K562 (cell line): ENCODE results near the gene DHX35. TPM values are rescaled to one million over a fixed set of nuclear protein-coding genes. Genes with fewer than 3 reads are reported as not detected.

Source experiments
- ATAC-seq: fragments of 200-7000 bp; cut with Tn5 transposase; 3 replicates; pipeline ENCODE4 v1.9.1; 2020; ENCODE audit warnings: moderate library complexity
- BruUV-seq: library from RNA; stranded (reverse); fragments of 400-500 nt; replicated peaks from 2 replicates; lab custom pipeline; 2021; lab: Mats Ljungman, UMichigan
- CTCF ChIA-PET: fragments of 300-600 bp; formaldehyde crosslinking; extraction: SDS; loops from one replicate; lab custom pipeline; 2021; ENCODE audit warnings: low intra/inter-chr PET ratio; lab: Yijun Ruan, JAX
- POLR2A ChIA-PET: fragments of 300-600, 350-650 bp; sonication (Branson Sonifier 250); formaldehyde crosslinking; extraction: SDS; loops from one replicate; lab custom pipeline; 2021; ENCODE audit warnings: antibody characterized with exemption, inconsistent platforms; lab: Yijun Ruan, JAX
- DNase-seq, 4 experiments: peaks; one replicate each; pipeline versions ENCODE4 v3.0.0 to v3.0.0-alpha.2; 2011 to 2018; ENCODE audit warnings: low spot score in 3 of 4, mixed read lengths in 3 of 4; ENCODE audit errors: extremely low read depth in 1 of 4
- FAIRE-seq: peaks from 2 replicates; lab custom pipeline; 2011; peaks lifted over from hg19 to GRCh38; lab: Jason Lieb, UNC
- H2AFZ ChIP-seq: 2 replicates; pipeline ENCODE4 v1.6.0; 2011; ENCODE audit warnings: low read depth, low read length, control low read depth, inconsistent platforms
- H3K27ac ChIP-seq: fragments of 200-600 bp; 3 replicates; pipeline ENCODE4 v1.8.0; 2011; ENCODE audit warnings: low read depth, mild to moderate bottlenecking, control low read depth, inconsistent platforms, low read length, moderate library complexity, mixed read lengths; ENCODE audit errors: extremely low read depth
- H3K27me3 ChIP-seq, 2 experiments: fragments of 300-600 bp in 1 of 2; 2 replicates in 1 of 2; 3 replicates in 1 of 2; pipeline versions ENCODE4 v1.6.0 to v1.8.0; 2011; ENCODE audit warnings: inconsistent platforms in 2 of 2, low read length in 2 of 2, mild to moderate bottlenecking in 1 of 2, mixed read lengths in 1 of 2, moderate library complexity in 1 of 2; ENCODE audit not compliant: control insufficient read depth in 2 of 2, insufficient read depth in 2 of 2
- H3K36me3 ChIP-seq: fragments of 300-600 bp; 3 replicates; pipeline ENCODE4 v1.8.0; 2011; ENCODE audit warnings: mild to moderate bottlenecking, low read length, inconsistent platforms; ENCODE audit not compliant: control insufficient read depth, insufficient read depth
- H3K4me1 ChIP-seq, 2 experiments: fragments of 200-600 bp in 1 of 2; replicated peaks in 1 of 2; 2 replicates in 1 of 2; 3 replicates in 1 of 2; pipeline versions ENCODE4 v1.5.1 to v1.8.0; 2011; ENCODE audit warnings: inconsistent platforms in 2 of 2, low read length in 2 of 2, mild to moderate bottlenecking in 1 of 2, mixed read lengths in 1 of 2, moderate library complexity in 1 of 2; ENCODE audit not compliant: control insufficient read depth in 2 of 2, insufficient read depth in 2 of 2
- H3K4me2 ChIP-seq: 2 replicates; pipeline ENCODE4 v1.6.1; 2011; ENCODE audit warnings: low read length, control low read depth, inconsistent platforms, mixed read lengths; ENCODE audit not compliant: insufficient read depth
- H3K4me3 ChIP-seq: fragments of 200-600 bp; sonication (generic), shearing (Covaris generic); 2 replicates; pipeline ENCODE4 v1.5.1; 2016; ENCODE audit warnings: control low read depth, inconsistent platforms
- H3K79me2 ChIP-seq: fragments of 200-600 bp; 3 replicates; pipeline ENCODE4 v1.8.0; 2011; ENCODE audit warnings: low read length, inconsistent platforms; ENCODE audit not compliant: control insufficient read depth, insufficient read depth
- H3K9ac ChIP-seq, 2 experiments: 2 replicates each; pipeline versions ENCODE4 v1.6.0 to v1.6.1; 2011; ENCODE audit warnings: low read depth in 2 of 2, low read length in 2 of 2, control low read depth in 1 of 2, inconsistent platforms in 1 of 2, mild to moderate bottlenecking in 1 of 2, mixed read lengths in 1 of 2; ENCODE audit not compliant: insufficient read depth in 1 of 2
- H3K9me1 ChIP-seq: one replicate; pipeline ENCODE4 v1.6.0; 2011; ENCODE audit warnings: inconsistent platforms, mild to moderate bottlenecking, low read length, moderate library complexity; ENCODE audit not compliant: control insufficient read depth, insufficient read depth
- H3K9me3 ChIP-seq: replicated peaks from 2 replicates; pipeline ENCODE4 v1.5.1; 2011; ENCODE audit warnings: low read depth, low read length, inconsistent platforms; ENCODE audit not compliant: control insufficient read depth, insufficient read depth
- H4K20me1 ChIP-seq: replicated peaks from 2 replicates; pipeline ENCODE4 v1.6.1; 2011; ENCODE audit warnings: low read length, inconsistent platforms, mixed read lengths; ENCODE audit not compliant: control insufficient read depth, insufficient read depth
- CCNT2 ChIP-seq: IDR thresholded peaks from 2 replicates; pipeline ENCODE4 v1.6.1; 2011; ENCODE audit warnings: borderline replicate concordance, low read depth, mild to moderate bottlenecking, moderate library complexity, mixed read lengths, low read length; ENCODE audit not compliant: insufficient read length; ENCODE audit errors: extremely low read depth
- CHCHD3 ChIP-seq: fragments of 250-450 bp; sonication (Bioruptor Pico); IDR thresholded peaks from 2 replicates; pipeline ENCODE4 v2.1.2; 2022; ENCODE audit warnings: mild to moderate bottlenecking
- NRF1 ChIP-seq, 2 experiments: fragments of 450-650 bp; IDR thresholded peaks in 1 of 2; conservative IDR thresholded peaks in 1 of 2; 2 replicates each; pipeline ENCODE4 v1.6.1; 2014; ENCODE audit warnings: mild to moderate bottlenecking in 2 of 2
- RBM14 ChIP-seq: fragments of 200-400 bp; formaldehyde crosslinking; IDR thresholded peaks from 2 replicates; pipeline ENCODE4 v1.6.1; 2018; ENCODE audit warnings: low read depth, mild to moderate bottlenecking, low read length, moderate library complexity, borderline replicate concordance; ENCODE audit not compliant: insufficient read depth
- ZBTB7A ChIP-seq: IDR thresholded peaks from 2 replicates; pipeline ENCODE4 v1.6.1; 2011; ENCODE audit warnings: low read depth, mild to moderate bottlenecking, low read length, moderate library complexity, borderline replicate concordance; ENCODE audit not compliant: control insufficient read depth
- WGBS: fragments of 100-300 bp; shearing (Covaris generic); methylation state at CpG from one replicate; pipeline ENCODE4 v1.1.6; 2016; ENCODE audit warnings: low coverage, mixed read lengths; ENCODE audit not compliant: insufficient coverage; ENCODE audit errors: missing lambda C conversion rate; 5-methylcytosine and 5-hydroxymethylcytosine counted together
- in situ Hi-C: fragments of 300-500 bp; cut with MboI; formaldehyde crosslinking; loops from 4 replicates; pipeline ENCODE4 v1.15.0; 2018; ENCODE audit warnings: inconsistent platforms, mixed read lengths
- intact Hi-C: fragments of 100-400 bp; cut with micrococcal nuclease; formaldehyde crosslinking; loops from 2 replicates; pipeline ENCODE4 v1.14.2; 2022
- polyA plus RNA-seq, 8 experiments: library from polyadenylated mRNA; depleted of rRNA in 4 of 8; stranded (reverse) in 5 of 8; unstranded in 3 of 8; fragments of >200 nt; fragmentation: Nextera tagmentation in 2 of 8; fragmentation: Illumina TruSeq in 1 of 8; extraction: Ambion mirVana in 2 of 8; extraction: Trizol in 1 of 8; gene quantifications; 2 replicates each; pipeline versions ENCODE4 v1.2.1 to v1.2.3, GENCODE V29; 2011 to 2014; ENCODE audit warnings: inconsistent platforms in 1 of 8, missing spikeins in 1 of 8
- total RNA-seq, 7 experiments: library from RNA; depleted of rRNA in 6 of 7; stranded (reverse); fragments of >200 nt in 6 of 7; fragmentation: Illumina TruSeq in 2 of 7; extraction: Trizol in 2 of 7; gene quantifications; 2 replicates each; pipeline versions ENCODE4 v1.2.1 to v1.2.3, GENCODE V29; 2011 to 2021; ENCODE audit warnings: low replicate concordance in 1 of 7

DHX35 gene
- total and polyA plus RNA-seq, 9 of the 15 experiments (the other 6 are each of a cell fraction or from before 2014, with no cell fraction given): 6.5 to 25.6 (median 16.9) TPM

DNA sequence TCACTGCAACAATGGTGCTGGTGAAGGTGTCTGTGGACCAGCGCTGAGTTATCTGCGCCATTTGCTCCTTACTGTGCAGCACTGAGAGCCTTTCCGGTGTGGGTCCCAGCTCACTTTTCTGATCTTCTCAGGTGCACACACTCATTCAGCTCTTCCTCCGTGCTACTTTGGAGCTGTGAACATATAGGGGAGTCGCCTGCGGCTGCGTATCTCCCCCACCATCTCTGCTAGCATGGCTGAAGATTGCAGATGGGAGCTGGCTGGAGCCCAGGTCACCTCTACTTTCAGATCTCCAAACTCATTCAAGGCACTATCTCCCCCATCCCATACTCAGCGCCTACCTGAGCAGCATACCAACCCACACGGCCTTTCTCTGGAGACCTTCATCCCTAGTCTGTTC is 96.9 kb downstream of the DHX35 start:
- ChIA-PET CTCF (no interaction called here), POLR2A (no interaction called here)
- DNase-seq (no peak), FAIRE-seq (no peak), ATAC-seq (no peak)
- peaks cover 15 to 51% of the 10 kb centered on the region in 2 experiments for H3K27me3 ChIP-seq
- H3K4me3 ChIP-seq: no peak overlapping the region
- in situ Hi-C loops (no loop called here), intact Hi-C loops (no loop called here)
- H3K9me3 ChIP-seq: no peaks in the 10 kb centered on the region
- no peak overlapping the region for H2AFZ ChIP-seq
- no peak overlapping the region for H3K27ac ChIP-seq
- no peaks in the 10 kb centered on the region for H3K36me3 ChIP-seq
- H3K79me2 ChIP-seq: no peaks in the 10 kb centered on the region
- no peak overlapping the region for H3K4me2 ChIP-seq
- TF ChIP-seq ZBTB7A: no peak
- no peak for TF ChIP-seq RBM14
- TF ChIP-seq CHCHD3: no peak
- TF ChIP-seq CCNT2: no peak
- TF ChIP-seq NRF1 (conservative IDR thresholded peaks at IDR 0.05 in 1 of 2, IDR thresholded peaks at IDR 0.05 in 1 of 2): peak; percentile 72 to 80
- H3K9ac ChIP-seq: no peak overlapping the region
- no TSS peak for BruUV-seq
- no peaks in the 10 kb centered on the region for H3K4me1 ChIP-seq
- H4K20me1 ChIP-seq: no peaks in the 10 kb centered on the region
- H3K9me1 ChIP-seq: no peaks in the 10 kb centered on the region
- WGBS: 5% methylated on average over 9 of the region's 9 CpGs
